Measurements from ENCODE around the gene MYCN.

DNA sequence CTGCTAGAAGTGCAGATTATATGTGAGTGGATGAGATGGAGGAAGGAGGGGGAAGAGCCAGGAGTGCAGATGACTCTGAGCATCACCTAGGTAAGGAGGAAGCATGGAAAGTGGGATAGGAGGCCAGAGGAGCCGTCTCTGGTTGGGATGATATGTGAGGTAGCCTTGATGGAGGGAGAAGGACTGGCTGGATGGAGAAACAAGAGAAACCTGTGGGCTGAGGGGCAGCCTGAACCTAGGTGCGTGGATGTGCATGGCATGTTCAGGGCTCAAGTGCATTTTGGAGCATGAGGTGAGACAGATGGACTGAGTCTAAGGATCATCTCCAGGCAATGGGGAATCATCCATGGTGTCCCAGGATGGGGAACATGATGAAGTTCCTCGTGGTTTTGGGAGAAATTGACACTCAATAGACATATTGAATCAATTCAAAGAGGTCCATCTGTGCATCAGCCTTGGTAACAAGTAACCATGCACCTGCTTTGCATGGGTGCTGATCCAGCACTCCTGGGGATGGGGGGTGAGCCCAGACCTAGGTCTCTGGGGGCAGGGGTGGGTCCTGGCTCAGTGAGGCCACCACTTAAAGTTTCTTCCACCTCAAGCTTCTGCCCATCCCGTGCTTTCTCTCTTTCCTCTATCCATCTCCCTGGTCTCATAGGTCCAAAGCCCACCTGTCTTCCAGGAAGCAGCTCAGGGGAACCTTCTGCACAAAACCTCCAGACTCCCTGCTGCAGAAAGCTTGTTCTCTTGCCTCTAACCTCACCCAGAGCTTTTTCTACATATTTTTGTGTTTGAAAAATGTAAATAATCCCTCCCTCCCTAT is 19.2 kb downstream of the MYCN start:
- TF ChIP-seq EZH2 (IDR thresholded peaks at IDR 0.05; ENCODE audit: low read length, unreplicated experiment) (no peak), EZH2phosphoT487 (IDR thresholded peaks at IDR 0.05; ENCODE audit: borderline replicate concordance, low read length) (no peak)
- TF ChIP-seq, protein P1, sequence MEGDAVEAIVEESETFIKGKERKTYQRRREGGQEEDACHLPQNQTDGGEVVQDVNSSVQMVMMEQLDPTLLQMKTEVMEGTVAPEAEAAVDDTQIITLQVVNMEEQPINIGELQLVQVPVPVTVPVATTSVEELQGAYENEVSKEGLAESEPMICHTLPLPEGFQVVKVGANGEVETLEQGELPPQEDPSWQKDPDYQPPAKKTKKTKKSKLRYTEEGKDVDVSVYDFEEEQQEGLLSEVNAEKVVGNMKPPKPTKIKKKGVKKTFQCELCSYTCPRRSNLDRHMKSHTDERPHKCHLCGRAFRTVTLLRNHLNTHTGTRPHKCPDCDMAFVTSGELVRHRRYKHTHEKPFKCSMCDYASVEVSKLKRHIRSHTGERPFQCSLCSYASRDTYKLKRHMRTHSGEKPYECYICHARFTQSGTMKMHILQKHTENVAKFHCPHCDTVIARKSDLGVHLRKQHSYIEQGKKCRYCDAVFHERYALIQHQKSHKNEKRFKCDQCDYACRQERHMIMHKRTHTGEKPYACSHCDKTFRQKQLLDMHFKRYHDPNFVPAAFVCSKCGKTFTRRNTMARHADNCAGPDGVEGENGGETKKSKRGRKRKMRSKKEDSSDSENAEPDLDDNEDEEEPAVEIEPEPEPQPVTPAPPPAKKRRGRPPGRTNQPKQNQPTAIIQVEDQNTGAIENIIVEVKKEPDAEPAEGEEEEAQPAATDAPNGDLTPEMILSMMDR (conservative IDR thresholded peaks at IDR 0.05; ENCODE audit: low read depth, low read length): no peak

All from PC-3 (cell line).